Effector CD8-positive, alpha-beta T cell (primary cell): Measurements from ENCODE around the gene DYRK3.

Experiments
- DNase-seq: peaks from one replicate; lab custom pipeline; 2025; lab: John Stamatoyannopoulos, UW

DYRK3 gene

GRCh38 chr1:206661161-206661820, 26.0 kb downstream of the DYRK3 start:
- no peak for DNase-seq

- DNase-seq: no peak
These were observed 27.2 kb downstream of the DYRK3 start for GRCh38 chr1:206662396-206663092.

- DNase-seq: no peak
These were observed 28.0 kb downstream of the DYRK3 start for GRCh38 chr1:206663362-206663761.

DNA sequence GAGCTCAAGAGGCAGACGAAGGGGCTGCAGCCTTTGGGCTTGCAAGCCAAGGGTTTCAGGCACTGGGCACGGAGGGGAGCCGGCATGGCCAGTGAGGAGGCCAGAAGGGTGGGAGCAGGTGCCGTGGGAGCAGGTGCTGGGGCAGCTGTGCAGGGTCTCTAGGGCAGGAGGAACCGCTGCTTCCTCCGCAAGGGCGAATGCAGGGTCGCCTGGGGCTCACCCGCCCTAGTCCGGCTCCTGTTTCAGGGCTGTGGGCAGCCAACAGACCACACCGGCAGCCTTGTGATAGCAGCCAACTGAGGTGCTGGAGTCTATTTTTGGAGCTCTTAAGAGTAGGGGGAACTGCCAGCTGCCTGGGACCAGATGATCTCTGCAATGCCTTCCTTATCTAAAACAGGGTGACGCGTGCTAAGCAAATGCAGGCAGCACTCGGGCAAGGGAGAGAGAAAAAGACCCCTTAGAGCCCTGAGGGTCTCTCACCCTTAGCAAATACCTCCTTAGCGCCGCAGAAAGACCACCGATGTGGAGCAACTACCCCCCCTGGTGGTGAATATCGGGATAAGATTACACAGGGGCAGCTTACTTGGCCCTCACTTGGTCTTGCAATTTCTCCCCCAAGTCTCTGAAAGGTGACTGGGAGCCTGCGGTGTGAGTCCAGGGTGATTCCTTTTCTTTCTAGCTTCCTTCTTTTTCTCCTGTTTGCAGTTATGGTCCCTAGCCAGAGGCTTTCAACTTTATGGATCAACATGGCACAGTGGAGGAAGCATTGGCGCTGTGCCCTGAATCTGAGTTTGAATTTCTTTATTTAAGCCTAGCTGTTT, 28.7 kb downstream of the DYRK3 start:
- peak; percentile 63 for DNase-seq

DNA sequence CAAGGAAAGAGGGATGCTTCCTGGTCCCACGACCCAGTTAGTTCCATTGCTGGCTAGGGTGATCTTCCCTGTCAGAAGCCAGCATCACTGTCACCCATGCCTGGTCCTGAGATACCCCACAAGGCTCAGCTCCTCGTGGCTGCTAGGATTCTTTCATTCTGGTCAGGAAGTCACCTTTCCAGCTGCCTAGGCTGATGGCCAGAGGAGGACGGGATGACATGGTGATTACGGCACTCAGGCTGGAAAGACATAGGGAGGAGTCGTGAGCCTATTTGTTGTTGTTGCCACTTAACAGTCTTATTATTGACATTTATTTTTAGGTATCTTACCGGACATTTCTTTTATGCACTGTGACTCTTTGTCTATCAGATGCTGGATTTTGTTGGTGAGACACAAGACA, 29.4 kb downstream of the DYRK3 start:
- DNase-seq: no peak

GRCh38 chr1:206666031-206666561, 30.8 kb downstream of the DYRK3 start:
- DNase-seq: no peak

GRCh38 chr1:206666954-206667665, 31.8 kb downstream of the DYRK3 start:
- no peak for DNase-seq

- DNase-seq: no peak
These were observed 33.0 kb downstream of the DYRK3 start for GRCh38 chr1:206668351-206668750.

GRCh38 chr1:206668874-206669410, 33.6 kb downstream of the DYRK3 start:
- DNase-seq: no peak

DNA sequence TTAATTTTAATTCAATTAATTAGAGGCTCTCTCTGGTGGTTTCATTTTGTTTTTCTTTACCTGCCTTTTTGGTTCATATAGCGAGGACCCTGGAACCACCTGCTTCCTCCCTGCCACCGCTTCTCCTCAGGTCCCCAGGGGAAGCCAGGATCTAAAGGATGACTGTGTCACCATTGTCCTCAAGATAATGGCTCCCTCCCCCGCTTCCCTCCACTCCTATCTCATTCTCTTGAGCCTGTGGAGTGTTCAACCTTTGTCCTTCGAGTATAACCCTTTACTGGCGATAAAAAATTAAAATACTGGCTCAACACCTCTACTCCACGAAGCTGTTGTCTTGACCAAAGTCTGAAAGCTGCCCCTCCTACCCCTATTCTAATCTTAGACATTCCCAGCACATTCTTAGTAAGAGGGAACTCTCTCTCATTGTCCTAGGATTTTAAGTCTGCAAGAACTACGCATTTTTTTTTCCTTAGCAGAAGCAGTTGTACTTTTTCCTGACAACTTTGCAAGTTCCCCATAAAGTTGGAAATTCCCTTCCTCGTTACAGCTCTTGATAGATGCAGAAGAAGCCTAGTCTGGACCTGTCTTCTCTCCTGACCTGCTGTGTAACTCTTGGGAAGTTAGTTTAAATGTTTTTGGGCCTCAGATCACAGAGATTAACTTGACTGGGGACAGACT, 36.8 kb downstream of the DYRK3 start:
- no peak for DNase-seq

GRCh38 chr1:206672844-206673758, 37.8 kb downstream of the DYRK3 start:
- no peak for DNase-seq

DNA sequence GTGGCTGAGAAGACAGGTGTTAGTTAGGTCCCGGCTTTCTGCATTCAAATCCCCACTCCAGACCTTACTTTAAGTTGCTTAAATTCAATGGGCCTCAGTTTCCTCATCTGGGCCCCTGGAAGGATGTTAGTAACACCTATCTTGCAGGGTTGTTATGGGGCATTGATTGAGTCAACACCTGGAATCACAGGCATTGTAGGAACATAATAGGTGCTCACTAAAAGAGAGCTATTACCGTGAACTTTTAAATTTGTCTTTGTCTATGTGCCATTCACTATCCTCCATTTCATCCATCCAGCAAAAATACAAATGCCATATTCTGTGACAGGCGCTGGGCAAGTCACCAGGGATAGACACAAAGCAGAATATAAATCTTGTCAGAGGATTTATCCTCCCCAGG, 38.9 kb downstream of the DYRK3 start:
- DNase-seq: no peak

DNA sequence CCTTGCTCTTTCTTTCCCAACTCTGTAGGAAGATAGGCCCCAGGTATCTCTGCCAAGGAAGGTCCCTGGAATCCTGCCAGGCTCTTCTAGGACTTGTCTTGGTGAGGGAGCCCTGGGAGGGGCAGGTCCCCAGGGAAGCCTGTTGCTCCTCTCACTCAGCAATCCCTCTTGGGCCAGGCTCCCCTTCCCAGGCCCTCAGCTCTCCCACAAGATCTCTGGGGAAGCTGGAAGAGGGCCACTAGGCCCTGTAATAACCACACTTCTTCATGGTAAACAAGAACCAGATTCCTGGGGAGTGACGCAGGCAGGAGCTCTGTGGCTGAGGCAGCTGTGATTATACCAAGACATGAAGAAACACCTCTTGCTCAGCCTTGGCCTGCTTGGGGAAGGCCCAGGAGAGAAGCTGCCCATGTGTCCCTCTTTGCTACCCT, 39.4 kb downstream of the DYRK3 start:
- DNase-seq: no peak

GRCh38 chr1:206676499-206676898, 41.2 kb downstream of the DYRK3 start:
- DNase-seq: no peak

- no peak for DNase-seq
These were observed 43.2 kb downstream of the DYRK3 start for GRCh38 chr1:206678490-206678889.

- DNase-seq: no peak
These were observed 44.4 kb downstream of the DYRK3 start for GRCh38 chr1:206679738-206680211.

DNA sequence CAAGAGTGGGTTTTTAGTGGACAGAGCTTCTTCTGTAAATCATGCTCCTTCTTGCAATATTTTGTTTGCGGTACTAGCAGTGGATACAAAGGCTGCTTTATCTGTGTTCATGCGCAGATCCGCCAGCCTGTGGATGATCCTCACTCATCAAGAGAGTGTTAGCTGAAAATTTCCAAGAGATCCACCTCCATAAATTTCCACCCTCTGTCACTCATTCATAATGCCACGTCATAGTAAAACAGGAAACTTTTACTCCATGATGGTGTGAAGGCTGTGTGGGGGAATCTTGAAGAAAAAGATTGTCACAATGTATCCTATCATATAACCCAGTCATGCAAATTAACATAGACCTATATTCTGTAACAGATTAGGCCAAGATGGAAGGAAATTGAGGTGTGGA, 44.9 kb downstream of the DYRK3 start:
- no peak for DNase-seq

GRCh38 chr1:206681359-206681758, 46.0 kb downstream of the DYRK3 start:
- DNase-seq: no peak

DNA sequence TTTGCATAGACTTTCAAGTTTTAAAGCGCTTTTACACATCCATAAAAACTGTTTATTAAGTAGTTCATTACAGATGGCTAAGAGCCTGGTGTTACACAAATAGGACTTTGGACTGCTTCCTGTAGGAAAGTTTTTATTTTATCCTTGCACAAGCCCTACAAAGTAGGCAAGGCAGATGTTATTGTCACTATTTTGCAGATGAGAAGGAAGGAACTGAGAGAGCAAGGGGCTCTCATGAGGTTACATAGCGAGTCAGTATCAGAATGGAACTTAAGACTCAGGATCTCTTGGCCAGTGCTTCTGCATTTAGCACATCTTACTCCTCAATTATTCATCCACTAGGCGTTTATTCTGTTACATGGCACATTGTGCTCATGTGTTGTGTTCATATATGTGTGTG, 46.8 kb downstream of the DYRK3 start:
- no peak for DNase-seq

GRCh38 chr1:206683313-206683712, 48.0 kb downstream of the DYRK3 start:
- DNase-seq: no peak
